DND-41 (cell line): Measurements from ENCODE around the gene ZNF384.

Experiments used
- EZH2 ChIP-seq: IDR thresholded peaks from 3 replicates; pipeline ENCODE4 v1.6.1; 2012; ENCODE audit warnings: borderline replicate concordance, low read depth, mild to moderate bottlenecking, moderate library complexity, low read length, inconsistent platforms; ENCODE audit not compliant: severe bottlenecking
- TF ChIP-seq, protein P1 (sequence below): IDR thresholded peaks from 2 replicates; pipeline ENCODE4 v1.5.1; 2012; ENCODE audit warnings: borderline replicate concordance, low read length, moderate library complexity, mild to moderate bottlenecking; ENCODE audit not compliant: poor library complexity, severe bottlenecking; ENCODE audit errors: extremely low read depth

- TF ChIP-seq, protein P1, sequence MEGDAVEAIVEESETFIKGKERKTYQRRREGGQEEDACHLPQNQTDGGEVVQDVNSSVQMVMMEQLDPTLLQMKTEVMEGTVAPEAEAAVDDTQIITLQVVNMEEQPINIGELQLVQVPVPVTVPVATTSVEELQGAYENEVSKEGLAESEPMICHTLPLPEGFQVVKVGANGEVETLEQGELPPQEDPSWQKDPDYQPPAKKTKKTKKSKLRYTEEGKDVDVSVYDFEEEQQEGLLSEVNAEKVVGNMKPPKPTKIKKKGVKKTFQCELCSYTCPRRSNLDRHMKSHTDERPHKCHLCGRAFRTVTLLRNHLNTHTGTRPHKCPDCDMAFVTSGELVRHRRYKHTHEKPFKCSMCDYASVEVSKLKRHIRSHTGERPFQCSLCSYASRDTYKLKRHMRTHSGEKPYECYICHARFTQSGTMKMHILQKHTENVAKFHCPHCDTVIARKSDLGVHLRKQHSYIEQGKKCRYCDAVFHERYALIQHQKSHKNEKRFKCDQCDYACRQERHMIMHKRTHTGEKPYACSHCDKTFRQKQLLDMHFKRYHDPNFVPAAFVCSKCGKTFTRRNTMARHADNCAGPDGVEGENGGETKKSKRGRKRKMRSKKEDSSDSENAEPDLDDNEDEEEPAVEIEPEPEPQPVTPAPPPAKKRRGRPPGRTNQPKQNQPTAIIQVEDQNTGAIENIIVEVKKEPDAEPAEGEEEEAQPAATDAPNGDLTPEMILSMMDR, result no peak
- no peak for TF ChIP-seq EZH2
Measured at GRCh38 chr12:6708960-6709394, 19.8 kb upstream of the ZNF384 start.
